NCI-H774 (cell line): ENCODE results near the gene BACE2.
"Not testable (repeated sequence)": the region's sequence is repeated elsewhere in the genome, so short reads cannot be mapped to it uniquely, and the experiment has no call there.

Experiments used
- DNase-seq: peaks from one replicate; lab custom pipeline; 2025; lab: John Stamatoyannopoulos, UW

BACE2 gene

GRCh38 chr21:41280115-41280919 is 112.4 kb downstream of the BACE2 start:
- DNase-seq = no peak

- no peak for DNase-seq
Observed at GRCh38 chr21:41282412-41282811, 114.5 kb downstream of the BACE2 start.

GRCh38 chr21:41283211-41283818 is 115.4 kb downstream of the BACE2 start:
- DNase-seq = peak; percentile 27

- no peak for DNase-seq
Observed at GRCh38 chr21:41289431-41289830, 121.5 kb downstream of the BACE2 start.

GRCh38 chr21:41290106-41290799 is 122.3 kb downstream of the BACE2 start:
- no peak for DNase-seq

GRCh38 chr21:41294548-41295231 is 126.7 kb downstream of the BACE2 start:
- no peak for DNase-seq

DNA sequence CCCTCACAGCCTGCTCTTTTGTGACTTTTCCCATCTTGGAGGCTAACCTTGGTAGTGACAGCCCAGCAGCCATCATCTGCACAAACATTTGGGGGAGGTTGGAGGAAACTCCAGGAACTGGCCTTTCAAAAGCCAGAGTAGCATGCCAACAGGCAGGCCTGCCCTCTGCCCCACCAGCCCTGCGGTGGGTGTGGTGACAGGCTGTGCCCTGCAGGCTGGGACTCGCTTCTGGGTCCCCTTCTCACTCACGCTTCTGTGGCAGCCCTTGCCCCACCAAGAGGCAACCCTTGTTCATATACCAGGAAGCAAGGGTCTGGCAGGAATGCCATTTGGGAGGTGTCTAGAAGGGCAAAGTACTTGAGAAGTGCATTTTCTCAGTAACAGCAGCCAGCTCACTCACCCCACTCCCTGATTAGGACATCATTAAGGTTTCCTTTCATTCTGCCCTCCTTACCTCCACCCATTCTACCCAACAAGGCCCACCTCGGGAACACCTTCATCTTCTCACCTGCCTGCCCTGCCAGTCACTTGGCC is 127.8 kb downstream of the BACE2 start:
- DNase-seq = no peak

- DNase-seq = no peak
Observed at GRCh38 chr21:41302976-41303375, 135.0 kb downstream of the BACE2 start.

GRCh38 chr21:41304068-41304720 is 136.2 kb downstream of the BACE2 start:
- no peak for DNase-seq

- no peak for DNase-seq
Observed at GRCh38 chr21:41307219-41307618, 139.3 kb downstream of the BACE2 start.

DNA sequence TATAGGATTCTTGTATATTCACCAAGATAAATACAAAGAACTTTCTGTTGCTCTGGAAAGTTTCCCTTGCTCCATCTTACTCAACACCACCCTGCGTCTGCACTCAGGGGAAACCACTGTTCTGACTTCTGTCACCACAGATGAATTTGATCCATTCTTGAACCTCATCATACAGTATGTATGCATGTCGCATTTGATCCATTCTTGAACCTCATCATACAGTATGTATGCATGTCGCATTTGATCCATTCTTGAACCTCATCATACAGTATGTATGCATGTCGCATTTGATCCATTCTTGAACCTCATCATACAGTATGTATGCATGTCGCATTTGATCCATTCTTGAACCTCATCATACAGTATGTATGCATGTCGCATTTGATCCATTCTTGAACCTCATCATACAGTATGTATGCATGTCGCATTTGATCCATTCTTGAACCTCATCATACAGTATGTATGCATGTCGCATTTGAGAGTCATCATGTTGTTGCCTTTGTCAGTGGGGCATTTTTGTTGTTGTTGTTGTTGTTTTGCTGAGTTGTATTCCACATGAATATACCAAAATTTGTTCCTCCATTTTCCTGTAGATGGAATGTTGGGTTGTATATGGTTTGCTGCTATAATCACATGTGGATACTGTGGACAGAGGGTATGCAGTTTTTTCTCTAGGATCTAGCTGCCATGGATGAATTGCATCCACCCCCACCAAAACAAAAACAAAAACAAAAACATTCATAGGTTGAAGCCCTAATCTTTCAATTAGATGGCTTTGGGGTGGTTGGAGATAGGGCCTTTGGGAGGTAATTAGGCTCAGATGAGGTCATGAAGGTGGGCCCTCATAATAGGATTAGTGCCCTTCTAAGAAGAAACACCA is 145.6 kb downstream of the BACE2 start:
- DNase-seq = not testable (repeated sequence)

DNA sequence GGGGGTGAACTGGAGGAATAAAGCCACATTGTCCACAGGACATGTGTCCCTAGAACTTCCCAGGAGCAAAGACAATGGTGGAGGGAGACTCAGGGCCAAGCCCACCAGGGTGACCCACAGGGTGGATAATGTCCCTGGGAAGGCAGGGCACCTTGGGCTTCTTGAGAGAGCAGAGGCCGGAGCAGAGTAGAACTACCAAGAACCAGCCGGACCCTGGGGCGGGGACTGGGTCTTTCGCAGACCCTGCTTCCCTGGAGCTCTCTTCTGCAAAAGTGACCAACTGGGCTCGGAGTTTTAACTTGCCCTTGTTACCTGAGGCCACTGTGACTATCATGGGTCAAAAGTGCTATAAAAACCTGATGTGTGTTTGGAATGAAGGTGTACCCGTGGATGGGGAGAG is 147.8 kb downstream of the BACE2 start:
- no peak for DNase-seq

DNA sequence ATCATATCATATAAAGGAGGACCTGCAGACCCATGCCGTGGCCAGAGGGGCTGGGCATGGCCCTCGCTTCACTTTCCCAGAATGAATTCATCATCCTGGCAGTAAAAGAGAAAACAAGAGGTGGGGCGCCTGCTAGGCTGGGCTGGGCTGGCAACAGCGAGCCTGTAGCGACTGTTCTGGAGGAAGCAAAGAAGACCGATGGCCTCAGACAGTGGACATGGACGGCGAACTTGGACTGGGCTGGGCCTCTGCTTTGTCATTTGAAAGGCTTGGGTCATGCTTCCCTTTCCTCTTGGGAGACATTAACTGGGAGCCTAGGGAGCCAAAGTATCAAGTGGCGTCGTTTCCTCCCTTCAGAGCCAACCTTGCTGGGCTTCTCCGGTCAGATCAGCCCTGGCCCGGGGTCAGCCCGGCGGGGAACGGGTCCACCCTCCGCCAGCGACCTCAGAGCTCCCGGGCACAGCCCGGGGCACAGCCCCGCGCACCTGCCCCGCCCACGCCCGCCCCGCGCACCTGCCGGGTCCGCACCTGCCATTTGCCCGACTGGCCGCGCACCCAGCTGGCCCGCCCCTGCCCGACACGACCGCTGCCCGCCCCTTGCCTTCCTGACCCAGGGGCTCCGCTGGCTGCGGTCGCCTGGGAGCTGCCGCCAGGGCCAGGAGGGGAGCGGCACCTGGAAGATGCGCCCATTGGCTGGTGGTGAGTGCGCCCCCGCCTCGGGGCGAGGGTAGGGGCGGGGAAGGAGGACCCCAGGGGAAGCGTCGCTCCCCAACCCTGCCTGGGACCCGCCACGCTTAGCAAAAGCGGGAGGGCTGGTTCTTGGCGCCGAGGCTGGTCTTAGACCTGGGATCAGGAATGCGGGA is 148.5 kb downstream of the BACE2 start, which contains the start of gene FAM3B:
Gene FAM3B, plus strand, starts transcription at position 602 of the 863 bp plus-strand sequence. Its CDS starts 79 bp downstream, at position 681.
- DNase-seq = peak; percentile 40

DNA sequence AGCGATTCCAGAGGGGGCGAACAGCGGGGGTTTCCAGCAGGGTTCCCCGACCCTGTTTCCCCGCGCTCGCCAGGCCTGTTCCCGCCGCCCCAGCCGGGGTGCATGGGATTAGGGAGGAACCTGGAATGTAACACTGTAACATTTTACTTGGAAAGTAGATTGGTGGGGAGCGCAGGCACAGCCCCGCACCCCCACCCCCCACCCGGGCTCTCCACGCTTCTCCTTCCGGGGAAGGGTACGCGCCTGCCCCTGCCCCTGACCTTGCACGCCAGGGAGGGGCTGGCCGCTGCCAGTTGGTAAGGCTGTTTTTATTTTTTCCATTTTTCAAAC is 149.1 kb downstream of the BACE2 start:
- no peak for DNase-seq

DNA sequence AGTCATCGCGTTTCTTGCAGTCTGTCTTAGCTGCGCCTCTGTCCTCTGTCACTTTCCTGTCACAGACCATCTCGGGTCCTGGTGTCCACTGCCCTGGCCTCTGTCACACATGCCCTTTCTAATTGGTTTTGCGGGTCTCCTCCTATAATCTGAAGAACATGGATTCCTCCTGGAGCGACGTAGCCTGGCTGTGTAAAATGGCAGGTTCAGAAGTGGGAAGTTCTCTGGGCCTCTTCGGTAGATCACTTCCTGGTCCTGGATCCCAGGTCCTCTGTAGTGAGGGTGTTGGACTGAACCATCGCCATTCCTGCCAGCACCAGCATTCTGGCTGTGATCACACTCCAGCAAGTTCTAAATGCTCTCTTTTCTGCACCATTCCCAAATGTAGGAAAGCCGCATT is 149.5 kb downstream of the BACE2 start:
- DNase-seq = no peak

DNA sequence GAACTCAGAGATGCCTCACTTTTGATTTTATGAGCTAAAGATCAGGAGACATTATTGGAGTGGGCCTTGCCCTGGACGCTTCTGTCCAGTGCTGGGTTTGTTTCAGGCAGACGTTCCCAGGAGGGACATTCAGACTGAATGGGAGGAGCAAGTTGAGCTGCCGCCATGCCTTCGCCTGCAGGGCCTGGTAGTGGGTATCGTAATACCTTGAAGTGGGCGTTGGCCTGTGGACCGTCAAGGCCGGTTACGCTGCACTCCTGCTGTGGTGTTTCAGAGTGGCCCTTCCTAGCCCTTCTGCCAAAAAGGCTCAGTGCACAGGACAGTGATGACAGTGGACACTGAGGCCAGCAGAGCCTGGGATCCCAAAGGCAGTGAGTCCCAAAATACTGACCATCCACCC is 150.3 kb downstream of the BACE2 start:
- DNase-seq = no peak

GRCh38 chr21:41319273-41319672 is 151.3 kb downstream of the BACE2 start:
- DNase-seq = no peak

GRCh38 chr21:41321211-41321907 is 153.4 kb downstream of the BACE2 start:
- DNase-seq = peak; percentile 13

- no peak for DNase-seq
Observed at GRCh38 chr21:41321908-41322495, 154.0 kb downstream of the BACE2 start.
